ENCODE results near the gene RNLS.

Gene RNLS

DNA sequence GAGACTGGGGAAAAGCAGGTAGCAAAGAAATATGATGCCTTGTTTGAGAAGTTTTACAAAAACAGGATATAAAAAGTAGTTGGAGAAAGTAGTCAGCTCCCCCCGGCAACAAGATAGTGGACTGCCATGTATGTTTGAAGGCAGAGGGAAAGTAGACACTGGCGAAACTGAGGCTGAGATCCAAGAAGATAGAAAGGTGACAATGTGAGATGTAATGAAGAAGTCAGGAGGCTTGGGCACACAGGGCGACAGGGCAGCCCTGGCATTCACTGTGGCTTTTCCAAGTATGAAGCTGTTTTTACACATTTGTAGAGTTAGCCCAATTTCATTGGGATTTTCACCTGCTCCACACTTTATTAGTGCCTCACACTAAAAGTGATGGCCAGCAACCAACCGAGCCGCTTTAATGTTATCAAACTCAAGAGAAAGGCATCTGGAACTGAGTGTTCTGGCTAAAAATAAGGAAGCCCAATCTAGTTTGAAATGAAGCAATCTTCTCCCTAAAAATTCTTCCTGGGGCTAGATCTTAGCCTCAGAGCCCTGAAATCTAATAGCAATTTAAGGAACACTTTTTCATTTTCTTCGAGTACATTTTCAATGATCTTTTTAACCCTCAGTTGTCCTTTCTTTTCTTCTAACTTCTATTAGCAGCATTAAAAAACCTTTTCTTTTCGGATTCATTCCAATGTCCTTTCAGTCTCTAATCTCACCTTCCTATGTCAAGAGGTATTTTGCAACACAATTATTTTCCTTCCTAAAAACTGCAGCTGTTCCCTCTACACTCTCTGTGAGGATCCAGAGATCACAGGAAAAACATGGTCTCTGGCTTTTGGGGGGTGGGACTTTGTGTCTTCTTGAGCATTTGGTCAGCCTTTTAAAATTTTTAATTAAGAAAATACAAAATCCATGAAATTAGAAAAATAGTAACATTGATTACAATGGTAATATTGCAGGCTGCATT is 108.0 kb downstream of the RNLS start:
- DNase-seq (ENCODE audit: low spot score): no peak

DNA sequence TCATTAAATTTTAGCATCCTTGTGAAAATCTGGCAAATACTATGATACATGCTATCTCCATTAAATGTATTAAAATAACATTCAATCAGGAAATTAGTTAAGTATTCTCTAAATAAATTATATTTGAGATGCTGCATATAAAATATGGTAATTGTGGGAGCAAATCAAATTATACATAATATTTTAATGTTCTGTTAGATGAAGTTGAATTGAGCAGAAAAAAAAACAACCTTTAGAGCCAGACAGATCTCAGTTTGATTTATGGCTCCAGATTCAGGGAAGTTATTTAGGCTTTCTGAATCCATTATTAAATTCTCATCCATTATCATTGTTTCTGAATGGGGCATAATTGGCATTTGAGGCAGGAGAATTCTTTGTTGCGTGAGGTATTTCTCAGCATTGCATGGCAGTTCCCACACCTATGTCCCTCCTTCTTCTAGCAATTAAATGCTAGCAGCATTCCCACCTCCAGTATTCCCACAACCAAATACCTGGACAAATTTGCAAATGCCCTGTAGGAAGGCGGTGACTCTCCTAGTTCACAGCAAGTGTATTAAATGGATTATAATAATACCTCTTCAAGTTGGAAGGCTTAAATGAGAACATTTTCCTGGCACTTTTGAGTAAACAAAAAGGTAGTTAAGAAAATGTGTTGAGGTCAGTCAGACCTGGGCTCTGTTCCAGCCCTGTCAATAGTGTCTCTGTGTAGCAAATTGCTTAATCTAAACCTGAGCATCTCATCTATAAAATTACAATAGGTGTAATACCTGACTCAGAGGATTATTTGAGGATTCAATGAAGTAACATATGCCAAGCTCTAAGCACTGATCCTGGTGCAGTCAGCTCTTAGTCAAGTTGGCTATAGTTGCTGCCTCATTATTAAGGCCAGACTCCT is 108.9 kb downstream of the RNLS start:
- DNase-seq (ENCODE audit: low spot score): no peak

DNA sequence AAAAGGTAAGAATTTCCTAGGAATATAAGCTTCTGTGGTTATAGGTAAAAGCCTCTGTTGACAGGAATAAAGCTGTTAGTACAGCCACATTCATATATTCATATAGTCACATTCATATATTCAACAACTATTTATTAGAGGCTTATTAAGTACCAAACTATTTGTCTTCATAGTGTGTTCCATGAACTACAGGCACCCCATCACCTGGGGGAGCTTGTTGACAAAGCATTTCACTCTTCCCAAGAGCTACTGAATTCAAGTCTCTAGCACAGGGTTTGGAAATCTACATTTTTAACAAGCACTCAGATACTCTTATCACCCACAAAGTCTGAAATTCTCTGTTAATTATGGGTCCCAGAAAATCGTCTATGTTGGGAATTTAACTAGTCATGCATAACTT is 110.6 kb downstream of the RNLS start:
- no peak for DNase-seq (ENCODE audit: low spot score)

DNA sequence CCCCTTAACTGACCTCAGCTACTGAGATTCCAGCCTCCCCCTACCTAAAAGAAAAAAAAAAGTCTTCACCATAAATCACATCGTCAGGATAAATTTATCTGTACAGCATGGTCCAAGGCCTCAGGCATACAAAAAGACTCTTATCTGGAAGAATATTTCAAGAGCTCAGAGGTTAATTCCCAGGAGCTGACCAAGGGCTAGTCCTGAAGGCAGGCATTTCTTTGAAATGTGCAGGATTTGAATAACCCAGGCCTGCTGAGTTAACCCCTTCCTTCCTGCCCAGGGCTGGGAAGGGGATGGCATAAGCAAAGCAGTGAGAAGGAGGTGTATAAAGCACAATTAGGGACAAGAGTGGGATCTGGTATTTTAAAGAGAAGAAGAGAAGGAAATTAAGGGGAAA is 111.2 kb downstream of the RNLS start:
- no peak for DNase-seq (ENCODE audit: low spot score)

DNA sequence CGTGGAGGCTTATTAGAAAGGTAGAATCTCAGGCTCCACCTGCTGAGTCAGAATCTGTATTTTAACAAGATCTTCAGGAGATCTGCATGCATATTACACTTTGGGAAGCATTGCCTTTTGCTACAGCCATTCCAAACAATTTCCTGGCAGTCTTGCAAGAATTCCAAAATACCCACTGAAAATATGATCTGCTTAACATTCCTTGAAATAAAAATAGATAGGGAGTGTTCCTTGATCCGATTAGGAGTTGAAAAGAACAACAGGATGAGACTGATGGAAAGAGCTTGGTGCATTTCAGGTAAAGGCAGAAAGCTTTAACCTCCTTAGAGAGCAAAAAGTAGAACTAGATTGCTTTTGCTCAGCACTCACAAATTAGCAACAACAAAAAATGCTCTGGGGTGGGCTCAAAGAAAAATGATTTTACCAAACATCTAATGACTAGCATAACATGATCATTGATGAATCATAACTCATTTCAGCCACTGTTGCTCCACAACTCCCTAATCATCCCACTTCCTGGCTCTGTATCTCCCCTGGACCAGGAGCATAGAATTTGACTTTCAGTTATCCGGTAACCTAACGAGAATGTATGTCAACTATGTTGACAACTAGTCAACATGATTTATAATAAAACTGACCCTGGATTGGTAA is 115.2 kb downstream of the RNLS start:
- no peak for DNase-seq (ENCODE audit: low spot score)

DNA sequence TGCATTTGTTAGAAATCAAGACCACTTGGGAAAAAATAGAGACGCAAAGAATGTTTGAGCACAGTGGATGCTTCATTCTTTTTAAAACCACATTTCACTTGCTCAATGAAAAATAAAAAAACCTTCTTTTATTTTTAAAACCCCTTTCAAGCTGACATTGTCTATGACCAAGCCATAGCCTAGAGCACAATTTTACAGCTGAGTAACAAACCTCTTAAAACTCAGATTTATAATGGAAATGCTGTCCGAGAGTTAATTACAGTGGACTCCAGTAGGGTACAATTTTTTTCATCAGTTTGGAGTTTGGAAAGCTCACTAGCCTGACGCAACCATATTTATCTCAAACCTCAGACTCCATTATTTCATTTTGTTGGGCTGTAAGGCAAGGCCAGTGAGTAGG is 116.3 kb downstream of the RNLS start:
- no peak for DNase-seq (ENCODE audit: low spot score)

DNA sequence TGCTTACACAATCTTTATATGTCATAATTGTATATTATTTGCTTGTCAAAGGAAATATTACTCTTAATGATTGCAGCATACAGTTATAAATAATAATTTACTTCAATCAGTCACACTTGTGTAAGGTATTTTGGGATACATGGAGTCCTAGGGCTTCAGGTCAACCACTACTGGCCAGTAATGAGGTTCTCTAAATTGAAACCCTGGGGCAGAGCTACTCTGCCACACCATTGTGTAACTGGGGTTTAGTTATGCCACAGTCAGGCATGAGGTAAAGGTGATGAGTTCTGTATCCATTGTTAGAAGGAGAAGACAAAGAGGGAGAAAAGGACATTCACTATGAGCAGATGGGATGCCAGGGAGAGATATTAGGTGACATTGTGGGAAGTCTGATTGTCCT is 117.4 kb downstream of the RNLS start:
- DNase-seq (ENCODE audit: low spot score): no peak

DNA sequence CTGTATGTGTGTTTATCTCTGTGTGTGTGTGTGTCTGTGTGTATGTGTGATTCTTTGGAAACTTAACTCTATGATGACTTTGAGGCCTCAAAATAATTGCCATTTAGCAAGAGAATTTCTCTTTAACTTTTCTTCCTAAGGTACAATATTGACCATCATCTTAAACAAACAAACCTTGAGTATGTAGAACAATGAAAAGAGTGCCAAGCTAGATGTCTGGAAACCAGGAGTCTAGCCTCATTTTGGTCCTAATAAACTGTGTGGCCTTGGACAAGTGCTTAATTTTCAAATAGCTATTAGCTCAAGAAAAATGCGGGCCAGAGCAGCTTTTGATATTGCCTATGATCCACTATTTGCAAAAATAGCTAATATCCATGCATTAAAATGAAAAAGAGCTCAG is 119.3 kb downstream of the RNLS start:
- no peak for DNase-seq (ENCODE audit: low spot score)

DNA sequence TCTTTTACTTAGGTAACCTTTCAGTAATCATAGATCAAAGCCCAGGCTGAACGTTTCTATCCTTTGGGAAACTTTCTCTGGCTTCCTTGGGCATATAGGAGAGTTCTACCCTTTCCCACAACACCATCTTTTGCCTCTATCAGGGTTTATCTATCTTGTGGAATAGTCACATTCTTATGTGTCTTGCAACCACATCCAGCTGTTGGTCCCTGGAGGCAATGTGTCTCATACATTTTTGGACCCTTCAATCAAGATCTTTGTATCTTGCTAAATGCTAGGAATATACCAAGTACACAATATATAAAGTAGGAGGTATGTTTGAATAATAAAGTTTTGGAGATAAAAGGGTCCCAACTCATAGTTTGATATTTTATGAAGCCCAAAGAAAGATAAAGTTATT is 121.7 kb downstream of the RNLS start:
- no peak for DNase-seq (ENCODE audit: low spot score)

DNA sequence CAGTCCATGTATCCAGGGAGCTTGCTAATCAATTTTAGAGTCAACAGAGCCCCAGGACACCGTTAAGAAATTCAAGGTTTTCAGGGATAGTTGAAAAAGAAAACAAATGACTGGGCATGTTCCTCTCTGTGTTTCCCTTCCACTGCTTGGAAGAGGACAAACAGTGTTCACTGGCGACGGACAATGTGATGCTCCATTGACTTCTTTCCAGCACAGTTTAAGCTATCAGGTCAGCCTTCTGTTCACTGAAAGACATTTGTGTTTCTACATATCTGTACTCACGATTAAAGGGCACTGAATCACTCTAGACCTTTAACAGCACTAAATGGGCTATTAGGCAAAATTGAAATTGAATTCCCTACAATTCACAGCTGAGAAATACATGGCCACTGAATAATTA is 123.6 kb downstream of the RNLS start:
- DNase-seq (ENCODE audit: low spot score): no peak

DNA sequence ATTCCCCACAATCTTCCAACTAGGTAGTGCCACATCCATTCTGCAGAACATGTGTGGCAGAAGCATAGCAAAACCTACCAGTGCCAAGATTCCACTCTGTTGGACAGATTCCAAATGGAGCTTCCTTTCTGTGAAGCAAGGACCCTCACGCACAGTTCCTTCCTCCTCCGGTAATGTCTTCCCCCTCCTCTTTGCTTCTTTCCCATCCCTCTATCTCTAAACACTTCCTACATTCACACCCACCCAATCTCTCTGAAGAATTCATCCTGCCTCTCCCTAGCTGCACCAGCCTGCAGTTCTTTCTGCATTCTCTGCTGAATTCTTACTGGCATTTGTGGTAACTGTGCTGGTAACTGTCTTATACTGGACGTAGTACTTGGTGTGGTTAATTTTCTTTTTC is 124.9 kb downstream of the RNLS start:
- no peak for DNase-seq (ENCODE audit: low spot score)

DNA sequence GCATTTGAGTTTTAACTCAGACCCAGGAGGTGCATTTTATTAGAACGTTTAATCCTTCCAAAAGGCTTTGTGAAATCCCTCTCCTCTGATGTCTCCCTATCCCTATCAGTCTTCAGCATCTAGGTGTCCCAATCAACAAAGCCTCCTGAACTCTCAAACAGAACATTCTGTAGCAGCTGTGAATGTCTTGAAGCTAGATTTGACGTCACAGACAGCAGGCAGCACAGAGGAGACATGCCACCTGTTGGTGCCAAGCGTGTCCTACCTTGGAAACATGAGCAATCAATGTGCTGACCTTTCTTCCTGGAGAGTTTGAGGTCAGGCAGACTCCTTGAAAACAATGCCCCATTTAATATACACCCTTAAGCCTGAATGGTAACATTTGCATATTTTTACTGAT is 125.5 kb downstream of the RNLS start:
- no peak for DNase-seq (ENCODE audit: low spot score)

DNA sequence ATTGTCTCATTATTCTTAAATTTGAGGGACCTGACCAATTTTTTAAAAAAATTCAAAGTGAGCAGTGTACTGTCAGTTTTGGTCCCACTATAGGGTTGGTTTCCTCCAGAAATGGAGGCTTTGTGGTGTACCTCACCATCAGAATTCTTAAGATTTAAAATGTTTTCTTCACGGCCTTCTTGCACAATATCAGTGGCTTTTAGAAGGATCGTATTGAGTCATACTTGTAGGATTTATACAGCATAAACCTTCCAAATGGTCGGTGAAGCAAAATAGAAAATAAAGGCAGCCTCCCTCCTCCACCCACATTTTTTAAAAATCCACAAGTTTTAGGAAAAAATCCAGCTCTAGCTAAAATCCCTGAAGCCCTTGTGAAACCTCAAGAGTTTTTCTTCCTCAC is 126.4 kb downstream of the RNLS start:
- DNase-seq (ENCODE audit: low spot score): no peak

DNA sequence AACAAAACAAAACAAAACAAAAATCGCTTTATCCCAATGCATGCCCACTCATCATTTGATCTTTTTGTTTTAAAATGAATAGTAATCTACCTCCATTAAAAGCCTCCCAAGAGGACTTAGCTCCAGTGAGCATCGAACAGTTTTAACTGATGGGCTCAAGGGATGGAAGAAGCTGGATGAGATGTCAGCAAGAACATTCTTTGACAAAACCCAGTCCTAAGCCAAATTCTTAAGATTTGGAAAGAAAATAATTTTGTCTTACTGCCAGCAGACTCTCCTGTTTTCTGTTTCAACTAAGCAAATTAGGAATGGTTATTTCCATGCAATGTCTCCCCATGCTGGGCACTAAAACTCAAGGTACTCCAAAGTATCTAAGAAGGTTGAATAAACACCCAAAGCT is 127.3 kb downstream of the RNLS start:
- DNase-seq (ENCODE audit: low spot score): no peak

DNA sequence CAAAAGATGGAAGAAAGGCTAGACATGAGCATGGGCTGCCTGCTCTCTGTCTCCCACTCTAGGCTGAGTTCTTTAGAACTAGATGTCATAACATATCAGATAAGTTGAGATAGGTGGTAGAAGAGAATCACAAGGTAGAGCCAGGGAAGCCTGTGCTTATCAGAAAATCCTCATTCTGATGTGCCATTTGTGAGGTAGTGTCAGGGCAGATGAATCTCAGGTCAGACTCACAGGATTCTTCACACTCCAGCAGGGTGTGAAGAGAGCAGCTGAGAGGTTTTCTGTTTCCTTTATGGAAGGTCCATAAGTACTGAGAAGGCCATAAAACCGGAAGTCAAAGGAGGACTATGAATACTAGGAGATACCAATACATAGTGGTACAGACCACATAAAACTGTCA is 132.9 kb downstream of the RNLS start:
- DNase-seq (ENCODE audit: low spot score): no peak

DNA sequence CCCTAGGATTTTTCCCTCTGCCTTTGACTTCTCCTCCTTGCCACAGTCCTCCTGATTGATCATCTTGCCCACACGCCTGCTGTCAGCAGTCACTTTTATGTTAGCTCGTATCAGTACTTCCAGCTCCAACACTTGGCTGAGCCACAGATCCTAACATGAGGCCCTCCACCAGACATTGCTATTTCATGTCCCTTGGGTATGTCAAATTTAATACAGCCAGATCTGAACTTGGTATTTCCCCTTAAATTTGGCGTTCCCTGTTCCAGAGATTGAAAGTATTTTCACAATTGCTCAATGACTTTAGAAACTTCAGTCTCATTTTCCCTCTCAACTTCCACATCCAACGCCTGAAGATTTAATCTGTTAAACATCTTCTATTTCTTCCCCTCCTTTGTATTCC is 140.4 kb downstream of the RNLS start:
- no peak for DNase-seq (ENCODE audit: low spot score)

DNA sequence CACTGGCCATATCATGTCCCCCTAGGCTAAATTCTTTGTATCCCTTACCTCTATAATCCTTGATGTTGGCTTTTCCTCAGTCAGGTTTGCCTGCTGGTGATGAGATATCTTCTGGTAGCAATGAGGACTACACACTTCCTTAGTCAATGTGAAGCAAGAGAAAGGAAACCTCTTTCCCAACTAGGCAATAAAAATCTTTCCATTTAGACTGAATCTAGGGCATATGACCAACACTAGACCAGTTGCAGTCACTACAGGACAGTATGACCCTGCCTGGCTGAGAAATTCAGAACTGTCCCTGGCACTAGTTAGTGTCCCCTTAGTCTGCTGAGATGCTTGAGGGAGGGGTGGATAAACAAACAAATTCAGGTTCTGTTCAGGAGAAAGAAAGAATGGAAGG is 142.6 kb downstream of the RNLS start:
- DNase-seq (ENCODE audit: low spot score): no peak

DNA sequence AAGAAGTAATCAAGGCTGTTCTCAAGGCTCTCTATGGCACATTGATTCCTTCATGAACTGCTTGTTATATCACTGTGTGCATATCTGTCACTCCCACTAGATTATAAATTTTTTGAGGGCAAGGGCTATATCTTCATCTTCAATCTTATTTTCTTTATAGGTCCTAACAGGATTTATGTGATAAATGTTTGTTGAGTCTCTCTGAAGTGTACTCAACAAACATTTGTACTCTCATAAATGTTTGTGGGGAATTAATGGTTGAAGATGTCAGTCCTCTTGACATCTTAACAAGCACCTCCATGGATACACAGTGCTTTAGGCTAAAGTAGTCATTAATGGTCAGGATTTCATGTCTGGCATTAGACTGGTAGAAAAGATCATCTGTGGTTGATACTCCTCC is 143.2 kb downstream of the RNLS start:
- DNase-seq (ENCODE audit: low spot score): no peak

DNA sequence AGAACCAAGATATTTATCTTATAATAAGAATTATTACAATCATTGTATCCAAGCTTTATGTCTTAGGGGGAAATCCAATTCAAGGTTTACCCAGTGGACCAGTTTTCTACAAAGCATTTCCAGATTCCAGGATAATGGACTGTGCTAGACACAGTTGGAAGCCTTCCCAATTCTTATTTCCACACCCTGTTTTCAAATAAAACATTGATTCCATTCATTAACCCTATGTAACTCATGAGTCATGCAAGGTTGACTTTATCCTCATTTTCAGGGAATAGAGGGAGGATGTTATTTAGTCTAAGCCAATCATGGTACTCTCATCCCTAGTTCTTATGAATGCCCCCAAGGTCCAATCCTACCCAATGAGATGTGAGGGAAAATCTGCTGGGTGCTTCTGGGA is 145.7 kb downstream of the RNLS start:
- DNase-seq (ENCODE audit: low spot score): no peak

DNA sequence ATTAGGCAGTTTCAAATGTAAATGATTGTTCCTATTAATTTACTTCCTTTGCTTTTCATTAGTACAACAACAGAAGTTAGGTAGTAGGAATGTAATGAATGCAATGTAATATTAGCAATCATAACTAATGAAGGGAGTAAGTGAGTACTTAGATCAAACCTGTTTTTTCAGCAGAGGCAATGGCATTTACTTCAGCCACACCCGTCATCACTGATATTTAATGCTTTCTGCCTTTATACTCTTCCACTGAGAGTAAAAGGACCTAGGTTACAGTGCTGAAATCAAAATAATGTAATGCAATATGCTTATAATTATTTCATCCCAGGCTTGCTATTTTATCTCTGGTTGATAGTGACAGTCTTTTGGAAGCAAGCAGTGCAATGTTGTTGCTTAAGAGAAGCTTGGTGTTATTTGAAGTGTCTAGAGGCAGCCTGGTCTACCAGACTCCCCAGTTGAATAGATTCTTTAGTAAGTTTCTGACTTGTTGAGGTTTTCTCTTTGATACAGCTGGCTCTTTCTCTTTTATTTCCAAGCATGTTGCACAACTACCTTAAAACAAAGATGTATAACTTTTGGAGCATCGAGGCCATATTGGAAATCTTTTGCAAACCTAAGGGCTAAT is 149.4 kb downstream of the RNLS start:
- DNase-seq (ENCODE audit: low spot score): no peak

DNA sequence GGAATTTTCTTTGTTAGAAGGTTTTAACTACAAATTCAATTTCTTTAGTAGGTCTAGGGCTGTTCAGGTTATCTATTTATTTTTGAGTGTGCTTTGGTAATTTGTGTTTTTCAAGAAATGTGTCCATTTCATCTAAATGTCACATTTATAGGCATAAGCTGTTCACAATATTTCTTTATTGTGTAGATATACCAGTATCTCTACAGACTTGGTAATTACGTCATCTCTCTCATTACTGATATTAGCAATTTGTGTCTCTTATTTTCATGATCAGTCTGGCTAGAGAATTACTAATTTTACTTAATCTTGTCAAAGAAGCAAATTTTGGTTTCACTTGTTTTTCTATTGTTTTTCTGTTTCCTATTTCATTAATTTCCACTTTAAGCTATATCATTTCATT is 152.0 kb downstream of the RNLS start:
- no peak for DNase-seq (ENCODE audit: low spot score)

DNA sequence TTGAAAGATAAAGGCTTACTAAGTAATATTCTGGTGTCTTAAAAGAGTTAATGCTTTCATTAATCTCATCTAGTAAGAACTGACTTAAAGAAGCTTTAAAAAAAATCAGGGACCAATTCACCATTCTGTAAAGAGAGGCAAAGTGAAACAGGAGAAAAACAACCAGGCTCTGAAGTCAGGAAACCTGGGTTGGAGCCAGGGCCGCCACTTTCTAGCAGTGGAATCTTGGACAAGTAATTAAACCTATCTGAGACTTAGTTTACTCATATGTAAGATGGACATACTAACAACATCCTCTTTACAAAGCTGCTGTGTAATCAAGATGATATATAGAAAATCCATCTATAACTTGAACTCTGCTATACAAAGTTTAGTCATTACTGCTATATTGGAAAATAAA is 154.1 kb downstream of the RNLS start:
- DNase-seq (ENCODE audit: low spot score): no peak
